ENCODE results near the gene CDKAL1. TPM values are rescaled to one million over a fixed set of nuclear protein-coding genes. Genes with fewer than 3 reads are reported as not detected.

The CDKAL1 gene
- total and polyA plus RNA-seq, 9 of the 15 experiments (the other 6 are each of a cell fraction or from before 2014, with no cell fraction given) = 11.2 to 36.3 (median 20.1) TPM

- TF ChIP-seq ZNF121 (CRISPR knock-in tag; conservative IDR thresholded peaks at IDR 0.05) (no peak), POLR2AphosphoS2 (IDR thresholded peaks at IDR 0.05; ENCODE audit: low read length) (no peak), THAP12 (CRISPR knock-in tag; IDR thresholded peaks at IDR 0.05) (no peak), MAX (CRISPR knock-in tag; IDR thresholded peaks at IDR 0.05) (peak; percentile 43; the same call in 1 of the 2 replicates), ZNF518B (CRISPR knock-in tag; IDR thresholded peaks at IDR 0.05) (no peak), HDAC2 (IDR thresholded peaks at IDR 0.05) (no peak), ZNF830 (CRISPR knock-in tag; IDR thresholded peaks at IDR 0.05) (no peak), HDAC6 (IDR thresholded peaks at IDR 0.05; ENCODE audit: low read depth, low read length) (no peak), MTA1 (IDR thresholded peaks at IDR 0.05; ENCODE audit: borderline replicate concordance) (no peak; the same call in 1 of the 2 replicates), XRCC3 (IDR thresholded peaks at IDR 0.05) (no peak), ZNF174 (CRISPR knock-in tag; IDR thresholded peaks at IDR 0.05) (no peak), MCM2 (IDR thresholded peaks at IDR 0.05; ENCODE audit: low read depth) (no peak), ZBTB33 (CRISPR knock-in tag; IDR thresholded peaks at IDR 0.05) (no peak), USF1 (CRISPR knock-in tag; IDR thresholded peaks at IDR 0.05) (peak; percentile 52; the same call in 1 of the 2 replicates), MAFK (IDR thresholded peaks at IDR 0.05; ENCODE audit: low read length) (peak; percentile 70), OTX1 (CRISPR knock-in tag; IDR thresholded peaks at IDR 0.05) (0 out of 2 replicates have a peak, but pooled peaks have one; percentile 29), NFIC (IDR thresholded peaks at IDR 0.05) (no peak)
Observed at GRCh38 chr6:21263531-21264287, 729.5 kb downstream of the CDKAL1 start (continued).

All from K562 (cell line).